Upper lobe of left lung (tissue), 6 donors: ENCODE results near the gene FBH1. TPM values are rescaled to one million over a fixed set of nuclear protein-coding genes. Genes with fewer than 3 reads are reported as not detected.

ENCODE experiments used
- ATAC-seq, 2 donors: fragments of 200-7000 bp; cut with Tn5 transposase; one replicate each; pipeline ENCODE4 v1.9.1; 2022; ENCODE audit warnings: mild to moderate bottlenecking in 2 of 2, moderate library complexity in 2 of 2; ENCODE audit not compliant: low FRiP score in 2 of 2
- DNase-seq, 2 donors: peaks; one replicate each; pipeline ENCODE4 v3.0.0-alpha.2; 2019 to 2020
- H3K27ac ChIP-seq, 4 donors: fragments of 200-600 bp; sonication (generic); one replicate each; pipeline ENCODE4 v1.5.1; 2016 to 2019
- H3K27me3 ChIP-seq, 4 donors: fragments of 200-600 bp; sonication (generic); one replicate each; pipeline ENCODE4 v1.5.1; 2017 to 2019
- H3K36me3 ChIP-seq, 4 donors: fragments of 200-600 bp; sonication (generic); one replicate each; pipeline ENCODE4 v1.5.1; 2016 to 2019
- H3K4me1 ChIP-seq, 4 donors: fragments of 200-600 bp; sonication (generic); one replicate each; pipeline ENCODE4 v1.5.1; 2018 to 2019
- H3K4me3 ChIP-seq, 4 donors: fragments of 200-600 bp; sonication (generic); one replicate each; pipeline ENCODE4 v1.5.1; 2017 to 2019; ENCODE audit warnings: mild to moderate bottlenecking in 2 of 4, moderate library complexity in 1 of 4
- H3K9me3 ChIP-seq, 4 donors: fragments of 200-600 bp; sonication (generic); one replicate each; pipeline ENCODE4 v1.5.1; 2018 to 2019
- CTCF ChIP-seq, 6 experiments: fragments of 450-650 bp in 4 of 6; fragments of 200-600 bp in 2 of 6; sonication (generic) in 2 of 6; IDR thresholded peaks; one replicate each; pipeline ENCODE4 v1.5.1; 2016 to 2019; ENCODE audit warnings: antibody characterized with exemption in 6 of 6
- EP300 ChIP-seq, 4 donors: sonication (generic); formaldehyde crosslinking; IDR thresholded peaks; one replicate each; pipeline ENCODE4 v1.5.1; 2017; ENCODE audit warnings: antibody characterized with exemption in 4 of 4, control low read depth in 2 of 4
- POLR2A ChIP-seq, 4 donors: fragments of 450-650 bp; IDR thresholded peaks; one replicate each; pipeline ENCODE4 v1.5.1; 2016 to 2017; ENCODE audit warnings: antibody characterized with exemption in 4 of 4, mild to moderate bottlenecking in 2 of 4
- POLR2AphosphoS5 ChIP-seq, 2 donors: sonication (generic); formaldehyde crosslinking; IDR thresholded peaks; one replicate each; pipeline ENCODE4 v1.5.1; 2017; ENCODE audit warnings: antibody characterized with exemption in 2 of 2
- WGBS, 2 donors: methylation state at CpG; one replicate each; pipeline ENCODE4 v1.1.5; 2017 to 2018; 5-methylcytosine and 5-hydroxymethylcytosine counted together
- total RNA-seq, 6 donors: library from RNA; depleted of rRNA in 4 of 6; stranded (reverse); fragments of >200 nt in 4 of 6; gene quantifications; one replicate each; pipeline versions ENCODE4 v1.1.0 to v1.2.1, GENCODE V29; 2016 to 2021
- donor health status: DM: no; HTN: no; CAD: no; lungs with moderate emphysema.
- donor health status: DM: no; HTN: yes; CAD: no; lungs with severe emphysema.

FBH1 gene
- total RNA-seq, 6 donors from 2014 or later, result 62.4 to 186 (median 77.4) TPM

- H3K27me3 ChIP-seq, result no peaks in the 10 kb centered on the region
- DNase-seq, result no peak
- no peak for TF ChIP-seq CTCF (IDR thresholded peaks at IDR 0.05)
- no peak for TF ChIP-seq POLR2A (IDR thresholded peaks at IDR 0.05)
- no peak for TF ChIP-seq EP300 (IDR thresholded peaks at IDR 0.05)
- no peak for TF ChIP-seq POLR2AphosphoS5 (IDR thresholded peaks at IDR 0.05)
- peaks cover 0 to 16% (median 4%) of the 10 kb centered on the region in 4 donors for H3K36me3 ChIP-seq
- 73 to 93% methylated on average over 5 to 6 of the region's 6 CpGs for WGBS, 2 donors
- no peak overlapping the region for H3K4me3 ChIP-seq
- H3K9me3 ChIP-seq, result no peaks in the 10 kb centered on the region
- ATAC-seq, result no peak
- peaks cover 62 to 73% (median 68%) of the 10 kb centered on the region in 4 donors for H3K4me1 ChIP-seq
- peak overlapping the region; percentile 20 to 93 (median 84) for H3K27ac ChIP-seq
These were observed 58.2 kb downstream of the FBH1 start for GRCh38 chr10:5948208-5948585.

GRCh38 chr10:5949009-5949759 lies 59.1 kb downstream of the FBH1 start:
- Histone ChIP-seq H3K9me3 (no peaks in the 10 kb centered on the region), H3K27ac (peak overlapping the region in 3 of 4 donors; percentile 46 to 85 (median 79)), H3K27me3 (no peaks in the 10 kb centered on the region), H3K36me3 (peaks cover 0 to 22% (median 7%) of the 10 kb centered on the region in 4 donors), H3K4me3 (no peak overlapping the region), H3K4me1 (peaks cover 52 to 63% (median 58%) of the 10 kb centered on the region in 4 donors)
- DNase-seq, result peak in 1 of 2 donors; percentile 70
- 43 to 57% methylated on average over 14 of the region's 14 CpGs for WGBS, 2 donors
- TF ChIP-seq POLR2AphosphoS5 (IDR thresholded peaks at IDR 0.05), result peak in 1 of 2 donors; percentile 11
- no peak for TF ChIP-seq EP300 (IDR thresholded peaks at IDR 0.05)
- peak; percentile 25 to 61 (median 42) for TF ChIP-seq CTCF (IDR thresholded peaks at IDR 0.05)
- peak; percentile 47 to 49 for ATAC-seq

- Histone ChIP-seq H3K27me3 (no peaks in the 10 kb centered on the region), H3K27ac (peak overlapping the region; percentile 72 to 85 (median 80)), H3K4me3 (no peak overlapping the region), H3K9me3 (no peaks in the 10 kb centered on the region), H3K36me3 (peaks cover 4 to 39% (median 11%) of the 10 kb centered on the region in 4 donors), H3K4me1 (peaks cover 39 to 48% (median 42%) of the 10 kb centered on the region in 4 donors)
- TF ChIP-seq CTCF (IDR thresholded peaks at IDR 0.05), result no peak
- TF ChIP-seq POLR2AphosphoS5 (IDR thresholded peaks at IDR 0.05), result peak; percentile 69 to 80
- TF ChIP-seq EP300 (IDR thresholded peaks at IDR 0.05), result peak in 1 of 4 donors; percentile 44
- no peak for TF ChIP-seq POLR2A (IDR thresholded peaks at IDR 0.05)
- 51 to 60% methylated on average over 7 of the region's 7 CpGs for WGBS, 2 donors
- ATAC-seq, result peak; percentile 89 to 92
- DNase-seq, result peak in 1 of 2 donors; percentile 85
These were observed 61.2 kb downstream of the FBH1 start for GRCh38 chr10:5951167-5951711.

GRCh38 chr10:5951721-5952407 lies 61.8 kb downstream of the FBH1 start:
- Histone ChIP-seq H3K4me3 (no peak overlapping the region), H3K27me3 (no peaks in the 10 kb centered on the region), H3K4me1 (peaks cover 33 to 41% (median 36%) of the 10 kb centered on the region in 4 donors), H3K9me3 (no peaks in the 10 kb centered on the region), H3K27ac (peak overlapping the region; percentile 72 to 85 (median 80)), H3K36me3 (peaks cover 4 to 44% (median 12%) of the 10 kb centered on the region in 4 donors)
- DNase-seq (no peak), ATAC-seq (no peak)
- TF ChIP-seq POLR2AphosphoS5 (IDR thresholded peaks at IDR 0.05) (no peak), CTCF (IDR thresholded peaks at IDR 0.05) (no peak), POLR2A (IDR thresholded peaks at IDR 0.05) (no peak)
- 85 to 86% methylated on average over 5 to 6 of the region's 6 CpGs for WGBS, 2 donors
